Chondrocyte (in vitro differentiated cells): ENCODE measurements around the gene ZDHHC8. TPM values are rescaled to one million over a fixed set of nuclear protein-coding genes. Genes with fewer than 3 reads are reported as not detected.

Experiments used
- DNase-seq: peaks from one replicate; pipeline ENCODE4 v3.0.0; 2021; ENCODE audit warnings: mixed read lengths, low spot score
- H3K27ac Mint-ChIP-seq: one replicate; pipeline ENCODE4 v1.8.0; 2021; ENCODE audit warnings: mild to moderate bottlenecking, moderate library complexity, mixed read lengths; ENCODE audit not compliant: unreplicated experiment
- H3K27me3 Mint-ChIP-seq: 2 replicates; pipeline ENCODE4 v1.8.0; 2021; ENCODE audit warnings: low read depth, mixed read lengths
- H3K36me3 Mint-ChIP-seq: 2 replicates; pipeline ENCODE4 v1.8.0; 2021; ENCODE audit warnings: low read depth, mixed read lengths
- H3K4me1 Mint-ChIP-seq: 2 replicates; pipeline ENCODE4 v1.8.0; 2021; ENCODE audit warnings: low read depth, mild to moderate bottlenecking, mixed read lengths
- H3K4me3 Mint-ChIP-seq: one replicate; pipeline ENCODE4 v1.8.0; 2021; ENCODE audit warnings: mild to moderate bottlenecking, moderate library complexity, mixed read lengths; ENCODE audit not compliant: unreplicated experiment
- H3K9me3 Mint-ChIP-seq: 2 replicates; pipeline ENCODE4 v1.8.0; 2021; ENCODE audit warnings: low read depth, mixed read lengths
- CTCF ChIP-seq: fragments of 200-600 bp; sonication (generic); IDR thresholded peaks from 2 replicates; pipeline ENCODE4 v1.5.0; 2021; ENCODE audit warnings: antibody characterized with exemption, mild to moderate bottlenecking, moderate library complexity
- total RNA-seq: library from RNA; stranded (reverse); gene quantifications from 3 replicates; pipeline ENCODE4 v1.2.1, GENCODE V29; 2021

ZDHHC8 gene
- total RNA-seq, 1 donor from 2014 or later = 95.2 TPM

GRCh38 chr22:20166703-20167102 is 35.1 kb downstream of the ZDHHC8 start:
- Mint-ChIP-seq H3K36me3 (no peaks in the 10 kb centered on the region), H3K9me3 (no peaks in the 10 kb centered on the region), H3K4me3 (no peak overlapping the region), H3K4me1 (no peaks in the 10 kb centered on the region), H3K27ac (no peak overlapping the region), H3K27me3 (no peaks in the 10 kb centered on the region)
- no peak for DNase-seq
- TF ChIP-seq CTCF = no peak

- Mint-ChIP-seq H3K36me3 (no peaks in the 10 kb centered on the region), H3K4me3 (no peak overlapping the region), H3K4me1 (no peaks in the 10 kb centered on the region), H3K27ac (no peak overlapping the region), H3K9me3 (no peaks in the 10 kb centered on the region), H3K27me3 (no peaks in the 10 kb centered on the region)
- no peak for DNase-seq
- no peak for TF ChIP-seq CTCF
Observed at GRCh38 chr22:20167643-20168322, 36.2 kb downstream of the ZDHHC8 start.

- no peak overlapping the region for H3K27ac Mint-ChIP-seq
- no peaks in the 10 kb centered on the region for H3K4me1 Mint-ChIP-seq
- H3K9me3 Mint-ChIP-seq = no peaks in the 10 kb centered on the region
- H3K36me3 Mint-ChIP-seq = no peaks in the 10 kb centered on the region
- TF ChIP-seq CTCF = no peak
- no peaks in the 10 kb centered on the region for H3K27me3 Mint-ChIP-seq
- no peak for DNase-seq
- H3K4me3 Mint-ChIP-seq = no peak overlapping the region
Observed at GRCh38 chr22:20169253-20169822, 37.7 kb downstream of the ZDHHC8 start.

- H3K9me3 Mint-ChIP-seq = no peaks in the 10 kb centered on the region
- no peaks in the 10 kb centered on the region for H3K4me1 Mint-ChIP-seq
- no peak overlapping the region for H3K4me3 Mint-ChIP-seq
- no peak for TF ChIP-seq CTCF
- no peaks in the 10 kb centered on the region for H3K27me3 Mint-ChIP-seq
- H3K36me3 Mint-ChIP-seq = no peaks in the 10 kb centered on the region
- no peak overlapping the region for H3K27ac Mint-ChIP-seq
- DNase-seq = no peak
Observed at GRCh38 chr22:20170170-20170569, 38.6 kb downstream of the ZDHHC8 start.

- Mint-ChIP-seq H3K4me3 (no peak overlapping the region), H3K9me3 (no peaks in the 10 kb centered on the region), H3K36me3 (no peaks in the 10 kb centered on the region), H3K27ac (no peak overlapping the region), H3K4me1 (no peaks in the 10 kb centered on the region), H3K27me3 (no peaks in the 10 kb centered on the region)
- TF ChIP-seq CTCF = no peak
- DNase-seq = no peak
Observed at GRCh38 chr22:20171288-20172140, 39.9 kb downstream of the ZDHHC8 start.
